CD4-positive, alpha-beta T cell treated with Interleukin-10 for 1 hour (primary cell): Measurements from ENCODE around the gene POLD2.

Experiments
- DNase-seq: peaks from one replicate; pipeline ENCODE4 v3.0.0-alpha.2; 2020

POLD2 gene

GRCh38 chr7:44151956-44152355 is 28.6 kb upstream of the POLD2 start:
- DNase-seq, result no peak

GRCh38 chr7:44150966-44151941 is 27.9 kb upstream of the POLD2 start:
- DNase-seq, result no peak

- DNase-seq, result no peak
These were observed 27.1 kb upstream of the POLD2 start for GRCh38 chr7:44150466-44150832.

GRCh38 chr7:44149571-44150465 is 26.5 kb upstream of the POLD2 start:
- no peak for DNase-seq

- no peak for DNase-seq
These were observed 25.7 kb upstream of the POLD2 start for GRCh38 chr7:44148961-44149536.

GRCh38 chr7:44148166-44148565 is 24.8 kb upstream of the POLD2 start:
- DNase-seq, result no peak

GRCh38 chr7:44147026-44147991 is 24.0 kb upstream of the POLD2 start:
- DNase-seq, result no peak

- DNase-seq, result peak; percentile 80
These were observed 22.9 kb upstream of the POLD2 start for GRCh38 chr7:44145969-44146911.

GRCh38 chr7:44145479-44145968 is 22.2 kb upstream of the POLD2 start:
- DNase-seq, result peak; percentile 69

- no peak for DNase-seq
These were observed 21.7 kb upstream of the POLD2 start for GRCh38 chr7:44144968-44145478.

GRCh38 chr7:44144426-44144967 is 21.1 kb upstream of the POLD2 start:
- DNase-seq, result no peak

GRCh38 chr7:44143646-44144250 is 20.4 kb upstream of the POLD2 start:
- DNase-seq, result no peak

- DNase-seq, result no peak
These were observed 18.7 kb upstream of the POLD2 start for GRCh38 chr7:44142028-44142427.

GRCh38 chr7:44141221-44141850 is 18.0 kb upstream of the POLD2 start, which contains the start of gene MYL7:
TSS of gene MYL7 (minus strand) at chr7:44141332. CDS start at chr7:44141305, 27 bp downstream.
- DNase-seq, result no peak

- no peak for DNase-seq
These were observed 17.0 kb upstream of the POLD2 start for GRCh38 chr7:44140341-44140740.

- DNase-seq, result no peak
These were observed 16.1 kb upstream of the POLD2 start for GRCh38 chr7:44139311-44140010.

GRCh38 chr7:44138698-44139097 is 15.3 kb upstream of the POLD2 start:
- DNase-seq, result no peak

GRCh38 chr7:44136731-44137130 is 13.4 kb upstream of the POLD2 start:
- no peak for DNase-seq
